HCT116 (cell line): ENCODE results near the gene VTI1A.

ENCODE experiments used
- EZH2 ChIP-seq: fragments of 200-600 bp; sonication (generic); IDR thresholded peaks from 2 replicates; pipeline ENCODE4 v1.6.1; 2017; ENCODE audit warnings: antibody characterized with exemption, mixed run types
- JUND ChIP-seq: IDR thresholded peaks from 2 replicates; pipeline ENCODE4 v1.6.1; 2012
- TCF7L2 ChIP-seq: IDR thresholded peaks from 2 replicates; pipeline ENCODE4 v1.7.0; 2011; ENCODE audit warnings: borderline replicate concordance, inconsistent platforms; ENCODE audit not compliant: insufficient read depth, insufficient read length; ENCODE audit errors: extremely low read depth

DNA sequence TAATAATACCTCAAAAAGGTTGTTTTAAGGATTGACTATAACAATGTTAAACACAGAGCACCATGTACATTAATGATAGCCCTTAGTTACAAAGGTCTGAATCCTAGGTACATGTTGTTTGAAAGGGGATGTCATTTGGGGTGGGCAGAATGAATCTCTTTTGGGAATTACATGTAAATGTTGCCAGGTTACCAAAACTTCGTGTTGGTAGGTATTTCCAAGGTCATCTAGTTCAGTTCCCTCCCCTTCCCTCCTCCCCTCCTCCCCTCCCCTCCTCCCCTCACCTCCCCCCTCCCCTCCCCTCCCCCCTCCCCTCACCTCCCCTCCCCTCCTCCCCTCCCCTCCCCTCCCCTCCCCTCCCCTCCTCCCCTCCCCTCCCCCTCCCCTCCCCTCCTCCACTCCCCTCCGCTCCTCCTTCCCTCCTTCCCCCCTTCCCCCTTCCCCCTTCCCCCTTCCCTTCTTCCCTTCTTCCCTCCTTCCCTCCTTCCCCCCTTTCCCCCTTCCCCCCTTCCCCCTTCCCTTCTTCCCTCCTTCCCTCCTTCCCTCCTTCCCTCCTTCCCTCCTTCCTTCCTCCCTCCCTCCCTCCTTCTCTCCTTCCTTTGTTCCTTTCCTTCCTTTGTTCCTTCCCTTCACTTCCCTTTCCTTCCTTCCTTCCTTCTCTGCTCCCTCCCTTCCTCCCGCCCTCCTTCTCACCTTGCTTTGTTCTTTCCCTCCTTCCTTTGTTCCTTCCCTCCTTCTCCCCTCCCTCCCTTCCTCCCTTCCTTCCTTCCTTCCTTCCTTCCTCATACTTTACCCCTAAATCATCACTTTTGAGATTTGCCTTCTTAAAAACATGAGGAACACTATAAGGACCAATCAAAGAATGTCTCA is 8.1 kb downstream of the VTI1A start:
- TF ChIP-seq TCF7L2, result no peak
- no peak for TF ChIP-seq EZH2
- no peak for TF ChIP-seq JUND
